Measurements from ENCODE around the gene EFCAB10.

DNA sequence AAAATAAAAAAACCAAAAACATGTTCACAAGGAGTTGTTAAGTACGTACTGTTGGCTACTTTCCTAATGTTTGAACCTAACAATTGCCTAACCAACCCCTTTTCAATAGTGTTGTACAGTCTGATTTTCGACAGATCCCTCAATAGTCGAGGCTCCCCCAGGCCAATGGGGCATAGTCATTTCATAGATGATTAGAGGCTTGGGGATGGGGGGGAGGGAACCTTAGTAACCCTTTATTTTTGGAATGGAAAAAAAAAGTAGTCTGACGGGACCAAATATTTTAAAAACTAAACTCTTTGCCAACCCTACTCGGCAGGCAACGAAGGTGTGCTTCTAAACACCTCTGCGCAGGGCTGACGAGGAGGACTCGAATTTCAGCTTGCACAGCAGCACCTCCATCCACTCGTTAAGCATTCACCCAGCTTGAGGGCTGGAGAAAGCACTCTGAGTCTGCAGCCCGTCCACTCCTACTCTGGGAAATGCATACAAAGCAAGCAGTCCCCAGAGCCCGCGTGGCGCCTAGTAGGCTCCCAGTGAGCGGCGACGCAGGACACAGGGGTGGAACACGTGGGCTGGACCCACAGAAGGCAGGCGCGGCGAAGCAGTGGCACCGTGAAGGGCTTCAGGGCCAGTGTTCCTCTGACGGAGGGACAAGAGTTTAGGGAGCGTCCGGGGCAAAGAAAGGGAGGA, 60.1 kb downstream of the EFCAB10 start:
- TF ChIP-seq POLR2AphosphoS5 (IDR thresholded peaks at IDR 0.05) (no peak), POLR2A (IDR thresholded peaks at IDR 0.05) (no peak)
- TF ChIP-seq, protein P1, sequence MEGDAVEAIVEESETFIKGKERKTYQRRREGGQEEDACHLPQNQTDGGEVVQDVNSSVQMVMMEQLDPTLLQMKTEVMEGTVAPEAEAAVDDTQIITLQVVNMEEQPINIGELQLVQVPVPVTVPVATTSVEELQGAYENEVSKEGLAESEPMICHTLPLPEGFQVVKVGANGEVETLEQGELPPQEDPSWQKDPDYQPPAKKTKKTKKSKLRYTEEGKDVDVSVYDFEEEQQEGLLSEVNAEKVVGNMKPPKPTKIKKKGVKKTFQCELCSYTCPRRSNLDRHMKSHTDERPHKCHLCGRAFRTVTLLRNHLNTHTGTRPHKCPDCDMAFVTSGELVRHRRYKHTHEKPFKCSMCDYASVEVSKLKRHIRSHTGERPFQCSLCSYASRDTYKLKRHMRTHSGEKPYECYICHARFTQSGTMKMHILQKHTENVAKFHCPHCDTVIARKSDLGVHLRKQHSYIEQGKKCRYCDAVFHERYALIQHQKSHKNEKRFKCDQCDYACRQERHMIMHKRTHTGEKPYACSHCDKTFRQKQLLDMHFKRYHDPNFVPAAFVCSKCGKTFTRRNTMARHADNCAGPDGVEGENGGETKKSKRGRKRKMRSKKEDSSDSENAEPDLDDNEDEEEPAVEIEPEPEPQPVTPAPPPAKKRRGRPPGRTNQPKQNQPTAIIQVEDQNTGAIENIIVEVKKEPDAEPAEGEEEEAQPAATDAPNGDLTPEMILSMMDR (IDR thresholded peaks at IDR 0.05 in 8 of 11, conservative IDR thresholded peaks at IDR 0.05 in 3 of 11): no peak

All from spleen (tissue), 7 donors.